Measurements from ENCODE around the gene SAMD4B.

Gene SAMD4B

DNA sequence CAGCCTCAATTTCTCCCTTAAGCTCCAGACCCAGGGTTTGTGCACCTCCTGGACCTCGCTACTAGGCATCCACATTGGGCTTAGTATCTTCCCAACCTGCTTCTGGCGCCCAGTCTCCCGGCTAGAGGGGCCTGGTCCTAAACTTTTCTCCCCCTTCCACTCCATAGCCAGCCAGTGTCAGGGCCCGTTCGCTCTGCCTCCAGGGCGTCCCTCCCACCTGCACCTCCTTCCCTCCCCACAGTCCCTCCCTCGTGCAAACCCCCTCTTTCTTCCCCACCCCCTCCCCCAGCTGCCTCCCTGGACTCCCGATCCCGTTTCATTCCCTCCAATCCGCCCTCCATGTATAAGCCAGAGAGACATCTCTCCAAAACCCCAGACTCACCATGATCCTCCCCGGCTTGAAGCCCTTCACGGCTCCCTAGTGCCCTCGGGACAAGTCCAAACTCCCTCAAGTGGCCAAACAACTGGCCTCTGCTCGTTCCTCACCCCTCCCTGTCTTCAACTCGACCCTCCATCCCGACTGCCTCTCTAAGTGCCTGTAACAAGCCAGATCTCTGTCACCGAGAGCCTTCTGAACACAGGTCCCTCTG is 997 bp upstream of the SAMD4B start:
- ATAC-seq, result no peak
- peak overlapping the region; percentile 98 to 99 for H3K4me3 Mint-ChIP-seq
- H3K27me3 Mint-ChIP-seq, result no peaks in the 10 kb centered on the region
- H3K4me1 Mint-ChIP-seq, result peaks cover 80% of the 10 kb centered on the region
- no peak for DNase-seq
- peak overlapping the region; percentile 91 to 98 for H3K27ac Mint-ChIP-seq
- no peaks in the 10 kb centered on the region for H3K9me3 Mint-ChIP-seq

DNA sequence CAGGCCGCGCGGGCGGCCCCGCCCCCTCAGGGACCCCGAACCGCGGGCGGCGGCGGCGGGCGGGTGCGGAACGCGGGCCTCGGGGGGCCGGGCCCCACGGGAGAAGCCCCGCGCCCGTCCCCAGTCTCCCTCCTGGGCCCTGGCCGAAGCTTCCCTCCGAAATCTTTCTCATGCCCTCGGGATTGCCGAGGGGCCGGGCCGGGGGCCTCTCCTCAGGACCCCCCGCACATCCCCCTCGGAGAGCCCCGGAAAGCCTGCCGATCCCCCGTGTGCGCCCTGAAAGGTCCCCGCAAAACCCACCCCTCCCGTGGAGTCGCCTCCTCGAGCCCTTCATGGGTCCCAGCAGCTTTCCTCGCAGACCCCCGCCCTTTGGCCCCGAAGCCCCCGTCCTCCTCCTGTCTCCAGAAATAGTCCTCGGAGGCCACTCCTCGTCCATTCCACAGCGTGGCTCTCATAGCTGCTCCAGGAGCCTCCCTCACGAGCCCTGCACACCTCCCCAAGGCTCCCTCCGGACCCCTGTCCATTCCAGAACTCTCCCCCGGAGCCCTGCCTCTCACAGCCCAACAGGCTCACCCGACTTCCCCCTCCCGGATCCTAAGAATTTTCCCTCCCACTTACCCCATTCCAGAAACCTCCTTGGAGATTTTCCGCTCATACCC is 555 bp downstream of the SAMD4B start:
- Mint-ChIP-seq H3K27ac (peak overlapping the region; percentile 79 to 85), H3K27me3 (no peaks in the 10 kb centered on the region), H3K9me3 (no peaks in the 10 kb centered on the region), H3K4me1 (peaks cover 73% of the 10 kb centered on the region), H3K4me3 (peak overlapping the region; percentile 87)
- DNase-seq (peak in 1 of 2 donors; percentile 23), ATAC-seq (no peak)

DNA sequence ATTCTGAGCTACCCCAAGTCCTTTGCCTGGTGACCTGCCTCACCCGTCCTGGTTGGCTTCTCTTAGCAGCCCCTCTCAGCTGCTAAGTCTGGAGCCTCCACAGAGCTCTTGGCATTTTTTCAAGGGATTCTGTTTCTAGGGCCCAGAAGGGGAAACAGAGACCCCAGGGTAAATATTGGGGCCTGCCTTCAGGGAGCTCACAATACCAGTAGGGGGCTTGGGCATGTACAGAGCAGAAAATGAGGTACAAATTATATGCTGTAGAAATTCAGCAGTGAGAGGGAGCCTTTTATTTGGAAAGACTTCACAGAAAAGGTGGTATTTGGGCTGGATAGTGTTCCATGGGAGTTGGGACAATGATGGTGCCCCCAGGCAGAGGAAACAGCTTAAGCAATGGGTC is 3.7 kb downstream of the SAMD4B start:
- H3K27me3 Mint-ChIP-seq, result no peaks in the 10 kb centered on the region
- no peak overlapping the region for H3K4me3 Mint-ChIP-seq
- H3K4me1 Mint-ChIP-seq, result peaks cover 65% of the 10 kb centered on the region
- H3K27ac Mint-ChIP-seq, result no peak overlapping the region
- no peak for ATAC-seq
- H3K9me3 Mint-ChIP-seq, result no peaks in the 10 kb centered on the region
- DNase-seq, result no peak

DNA sequence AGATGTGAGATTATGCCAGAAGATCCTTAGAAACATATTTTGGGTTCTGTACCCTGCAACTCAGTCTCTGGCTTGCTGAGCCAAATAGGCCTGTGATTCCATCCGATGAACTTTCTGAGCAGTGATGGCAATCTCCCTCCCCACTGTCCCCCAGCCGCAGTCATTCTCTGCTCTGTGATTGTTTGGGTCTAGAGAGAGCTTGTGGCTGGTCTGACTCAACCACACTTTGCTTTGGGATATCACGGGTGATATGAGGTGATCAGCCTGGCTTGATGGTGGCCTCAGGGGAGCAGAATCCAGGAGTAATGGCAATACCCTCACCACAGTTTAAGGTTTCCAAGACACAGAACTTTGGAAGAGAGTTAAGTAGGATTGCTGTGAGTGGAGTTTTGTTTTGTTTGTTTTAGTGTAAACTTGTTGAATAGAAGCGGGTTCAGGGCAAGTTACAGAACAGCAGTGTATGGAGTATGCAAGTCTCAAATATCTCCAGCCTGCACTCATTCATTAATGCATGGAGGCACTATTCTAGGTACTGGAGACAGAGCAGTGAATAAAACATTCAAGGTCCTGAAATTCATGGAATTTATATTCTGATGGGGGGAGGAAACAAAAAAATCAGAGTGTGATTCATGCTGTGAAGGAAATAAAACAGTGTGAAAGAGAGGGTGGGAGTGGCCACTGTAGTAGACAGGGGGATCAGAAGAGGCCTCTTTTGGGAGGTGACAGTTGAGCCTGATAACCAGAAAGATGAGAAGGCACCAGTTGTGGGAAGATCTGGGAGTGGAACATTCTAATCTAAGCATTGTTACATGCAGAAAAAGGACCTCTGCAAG is 5.3 kb downstream of the SAMD4B start:
- Mint-ChIP-seq H3K9me3 (no peaks in the 10 kb centered on the region), H3K4me3 (peak overlapping the region in 1 of 2 donors; percentile 0), H3K4me1 (peaks cover 73% of the 10 kb centered on the region), H3K27me3 (no peaks in the 10 kb centered on the region), H3K27ac (peak overlapping the region; percentile 60 to 67)
- ATAC-seq (no peak), DNase-seq (no peak)

DNA sequence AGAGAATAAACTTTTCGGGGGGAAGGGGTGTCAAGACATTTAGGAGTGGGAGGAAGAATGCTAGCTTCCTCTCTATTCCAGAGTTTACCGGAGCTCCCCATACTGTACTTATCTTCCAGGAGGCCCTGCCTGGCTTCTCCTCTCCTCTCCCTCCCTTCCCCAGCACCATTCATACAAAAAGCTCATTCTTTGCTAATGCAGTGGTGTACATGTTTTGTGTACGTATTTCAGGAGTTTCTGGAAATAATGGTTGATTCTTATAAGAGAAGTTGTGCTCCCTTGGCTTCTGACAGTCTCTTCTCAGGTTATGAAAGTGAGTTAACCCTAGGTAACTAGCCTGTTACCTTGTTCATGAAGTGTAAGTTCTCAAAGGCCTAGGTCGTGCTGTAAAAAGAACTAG is 7.1 kb downstream of the SAMD4B start:
- ATAC-seq (no peak), DNase-seq (no peak)
- Mint-ChIP-seq H3K9me3 (no peaks in the 10 kb centered on the region), H3K4me1 (peaks cover 58% of the 10 kb centered on the region), H3K27ac (no peak overlapping the region), H3K27me3 (no peaks in the 10 kb centered on the region), H3K4me3 (no peak overlapping the region)

DNA sequence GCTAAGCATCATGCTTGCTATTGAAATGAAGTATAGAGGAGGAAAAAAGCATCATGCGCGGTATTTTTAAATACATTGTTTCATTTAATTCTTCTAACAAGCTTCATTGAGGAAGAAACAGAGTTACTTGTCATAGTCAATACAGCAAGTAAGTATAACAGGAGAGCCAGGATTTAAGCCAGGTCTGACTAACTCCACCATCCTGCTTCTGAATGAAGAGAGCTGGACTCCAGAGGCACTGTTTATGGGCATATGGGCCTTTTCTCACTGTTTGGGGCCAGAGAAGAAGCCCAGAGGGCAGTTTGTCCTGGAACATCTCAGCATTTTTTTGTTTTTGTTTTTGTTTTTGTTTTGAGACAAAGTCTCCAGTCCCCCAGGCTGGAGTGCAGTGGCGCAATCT is 7.9 kb downstream of the SAMD4B start:
- no peak for DNase-seq
- H3K4me3 Mint-ChIP-seq, result no peak overlapping the region
- peaks cover 49% of the 10 kb centered on the region for H3K4me1 Mint-ChIP-seq
- no peak overlapping the region for H3K27ac Mint-ChIP-seq
- no peaks in the 10 kb centered on the region for H3K9me3 Mint-ChIP-seq
- ATAC-seq, result no peak
- H3K27me3 Mint-ChIP-seq, result no peaks in the 10 kb centered on the region

DNA sequence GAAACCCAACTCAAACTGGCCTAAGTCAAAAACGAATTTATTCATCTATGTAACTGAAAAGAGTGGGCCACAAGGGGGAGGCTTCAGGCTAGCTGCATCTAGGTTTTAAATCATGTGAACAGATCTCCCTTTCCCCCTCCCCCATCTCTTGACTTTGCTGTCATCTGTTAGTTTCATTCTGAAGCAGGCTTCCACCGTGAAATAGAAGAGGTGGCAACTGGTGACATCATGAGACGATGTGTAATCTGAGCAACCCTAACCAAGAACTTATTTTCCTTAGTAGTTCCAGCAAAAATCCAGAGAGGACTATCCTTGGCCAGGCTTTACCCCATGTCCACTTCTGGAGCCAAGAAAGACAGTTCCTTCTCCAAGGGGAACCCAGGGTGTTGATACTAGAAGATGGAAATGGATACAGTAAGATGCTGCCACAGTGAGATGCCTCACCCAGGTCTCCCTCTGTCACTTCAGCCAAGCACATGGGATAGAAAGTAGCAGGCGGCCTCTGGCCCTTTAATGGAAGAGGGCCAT is 9.4 kb downstream of the SAMD4B start:
- H3K27me3 Mint-ChIP-seq, result no peaks in the 10 kb centered on the region
- no peaks in the 10 kb centered on the region for H3K9me3 Mint-ChIP-seq
- DNase-seq, result peak; percentile 50 to 64
- peaks cover 40% of the 10 kb centered on the region for H3K4me1 Mint-ChIP-seq
- peak overlapping the region; percentile 67 to 85 for H3K27ac Mint-ChIP-seq
- ATAC-seq, result peak; percentile 98
- peak overlapping the region in 1 of 2 donors; percentile 31 for H3K4me3 Mint-ChIP-seq

DNA sequence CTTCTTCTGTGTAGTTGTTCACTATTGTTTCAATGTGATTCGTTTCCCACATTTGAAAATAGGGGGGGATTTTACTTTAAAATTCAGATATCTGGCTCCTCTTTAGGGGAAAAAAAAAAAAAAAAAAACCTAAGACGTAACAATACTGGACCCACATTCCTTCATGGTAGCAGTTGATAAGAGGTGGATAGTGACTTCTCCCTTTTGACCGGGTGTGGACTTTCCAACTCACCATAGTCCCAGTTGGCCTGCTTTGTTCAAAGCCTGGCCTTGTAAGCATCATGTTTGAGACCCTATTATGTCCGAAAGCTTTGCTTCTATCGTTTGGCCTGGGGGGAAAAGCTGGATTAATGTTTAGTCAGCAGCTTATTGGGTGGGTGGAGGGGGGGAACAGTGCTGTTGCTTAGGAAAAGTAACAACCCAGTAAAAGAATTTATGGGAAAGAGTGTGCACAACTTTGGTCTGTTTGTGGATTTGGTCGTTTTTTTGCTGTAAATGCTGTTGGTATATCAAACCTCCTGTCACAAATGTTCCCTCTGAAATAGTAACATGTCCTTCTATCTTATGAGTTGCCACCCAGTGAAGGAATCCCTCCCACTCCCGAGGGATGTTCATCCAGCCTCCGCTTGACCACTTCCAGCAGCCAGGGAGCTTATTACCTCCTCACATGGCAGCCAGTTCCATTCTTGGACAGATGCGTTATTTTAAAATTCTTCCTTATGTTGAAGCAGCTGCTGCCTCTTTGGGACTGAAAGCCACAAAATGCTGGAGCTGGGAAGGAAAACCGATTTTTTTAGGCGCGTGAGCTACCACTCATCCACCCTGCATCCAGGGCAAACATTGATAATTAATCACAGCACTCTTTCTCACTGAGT is 10.4 kb downstream of the SAMD4B start:
- no peak for ATAC-seq
- Mint-ChIP-seq H3K9me3 (no peaks in the 10 kb centered on the region), H3K4me1 (peaks cover 38% of the 10 kb centered on the region), H3K4me3 (no peak overlapping the region), H3K27ac (peak overlapping the region in 1 of 2 donors; percentile 38), H3K27me3 (no peaks in the 10 kb centered on the region)
- no peak for DNase-seq

DNA sequence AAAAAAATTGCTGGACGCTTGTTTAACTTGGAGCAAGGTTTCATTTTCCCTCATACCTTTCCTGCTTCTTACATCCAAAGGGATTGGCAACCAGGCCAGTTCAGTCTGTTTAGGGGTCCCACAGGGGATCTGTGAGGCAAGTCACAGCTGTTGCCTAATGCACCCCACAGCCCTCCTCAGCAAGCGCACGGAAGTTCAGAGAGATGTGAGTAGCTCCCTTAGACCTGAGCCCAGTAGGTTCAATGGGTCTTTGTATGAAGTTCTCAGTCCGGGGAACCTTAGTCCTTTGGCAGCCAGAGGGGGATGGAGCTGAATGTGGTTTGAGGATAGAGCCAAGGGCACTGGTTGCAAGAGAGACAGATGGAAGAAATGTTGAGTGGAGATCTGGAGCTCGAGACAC is 13.0 kb downstream of the SAMD4B start:
- Mint-ChIP-seq H3K4me1 (peaks cover 20% of the 10 kb centered on the region), H3K9me3 (no peaks in the 10 kb centered on the region), H3K4me3 (no peak overlapping the region), H3K27ac (no peak overlapping the region), H3K27me3 (no peaks in the 10 kb centered on the region)
- DNase-seq (no peak), ATAC-seq (no peak)

DNA sequence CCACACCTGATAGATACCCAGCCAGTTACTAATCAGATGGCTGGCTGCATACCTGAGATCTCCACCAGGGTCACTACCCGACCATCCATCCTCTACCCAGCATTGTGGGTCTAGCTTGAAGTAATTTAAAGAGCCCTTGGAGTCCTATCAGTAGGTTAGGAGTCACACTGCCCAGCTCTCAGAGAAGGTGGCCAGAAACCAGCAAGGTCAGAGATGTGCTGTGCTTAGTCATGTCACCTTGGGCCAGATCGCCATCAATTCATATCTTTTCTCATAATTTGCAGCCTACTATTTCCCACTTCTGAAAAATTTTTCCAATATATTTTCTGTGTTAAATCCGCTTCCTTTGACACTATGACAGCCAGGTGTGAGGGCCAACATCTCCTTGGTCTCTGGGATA is 13.9 kb downstream of the SAMD4B start:
- Mint-ChIP-seq H3K9me3 (no peaks in the 10 kb centered on the region), H3K4me3 (no peak overlapping the region), H3K27ac (peak overlapping the region; percentile 84 to 85), H3K27me3 (no peaks in the 10 kb centered on the region), H3K4me1 (peaks cover 19% of the 10 kb centered on the region)
- no peak for DNase-seq
- ATAC-seq, result no peak

DNA sequence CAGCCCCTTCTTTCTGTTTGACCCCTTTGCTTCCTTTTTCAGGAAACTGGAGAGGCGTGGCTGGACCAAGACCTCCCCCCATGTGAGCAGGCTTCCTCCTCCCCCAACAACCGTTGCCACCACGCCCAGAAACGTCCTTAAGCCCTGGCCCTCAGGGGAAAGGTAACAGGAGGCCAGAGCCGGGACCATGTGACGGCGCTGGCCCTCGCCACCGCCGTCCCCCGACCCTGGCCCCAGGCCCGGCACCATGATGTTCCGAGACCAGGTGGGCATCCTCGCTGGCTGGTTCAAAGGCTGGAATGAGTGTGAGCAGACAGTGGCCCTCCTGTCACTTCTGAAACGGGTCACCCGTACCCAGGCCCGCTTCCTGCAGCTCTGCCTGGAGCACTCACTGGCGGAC is 14.4 kb downstream of the SAMD4B start:
- ATAC-seq (no peak), DNase-seq (no peak)
- H3K4me1 Mint-ChIP-seq, result peaks cover 13% of the 10 kb centered on the region
- no peaks in the 10 kb centered on the region for H3K9me3 Mint-ChIP-seq
- no peaks in the 10 kb centered on the region for H3K27me3 Mint-ChIP-seq
- H3K27ac Mint-ChIP-seq, result peak overlapping the region; percentile 30 to 40
- H3K4me3 Mint-ChIP-seq, result no peak overlapping the region

DNA sequence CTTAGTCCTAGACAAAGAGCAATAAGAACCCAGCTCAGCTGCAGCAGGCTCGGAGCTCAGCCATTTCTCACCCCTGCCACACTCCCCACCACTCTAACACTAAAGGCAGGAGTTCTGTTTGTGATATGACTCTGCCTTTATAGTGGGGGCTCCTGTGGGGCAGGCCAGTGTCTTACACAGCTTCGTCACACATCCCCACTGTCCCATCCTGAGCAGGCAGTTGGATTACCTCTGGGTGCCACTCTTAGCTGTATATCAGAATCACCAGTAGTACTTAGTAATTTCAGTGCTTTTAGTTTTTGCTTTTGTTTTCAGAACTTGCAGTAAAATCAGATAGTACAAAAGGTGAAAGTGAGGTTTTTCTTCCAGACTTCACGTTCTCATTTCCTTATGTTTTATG is 16.8 kb downstream of the SAMD4B start:
- H3K4me3 Mint-ChIP-seq, result no peak overlapping the region
- no peak overlapping the region for H3K27ac Mint-ChIP-seq
- H3K9me3 Mint-ChIP-seq, result no peaks in the 10 kb centered on the region
- no peak for ATAC-seq
- H3K4me1 Mint-ChIP-seq, result peaks cover 5% of the 10 kb centered on the region
- H3K27me3 Mint-ChIP-seq, result no peaks in the 10 kb centered on the region
- DNase-seq, result no peak

DNA sequence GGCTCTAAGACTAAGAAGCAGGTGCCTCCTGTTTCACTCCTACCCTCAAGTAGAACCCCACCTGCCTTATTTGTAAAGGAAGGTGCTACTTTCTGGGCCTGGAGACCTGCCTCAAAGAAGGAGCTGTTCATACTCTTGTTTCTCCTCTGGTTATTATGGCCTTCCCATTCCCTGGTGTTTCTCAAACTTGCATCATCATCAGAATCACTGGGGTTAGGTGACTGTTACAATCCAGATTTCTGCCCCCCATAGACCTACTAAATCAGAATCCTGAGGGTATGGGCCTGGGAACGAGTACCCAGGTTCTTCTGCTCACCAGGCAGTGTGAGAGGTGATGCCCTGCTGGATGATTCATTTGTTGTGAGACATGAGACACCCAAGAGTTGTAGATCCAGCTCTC is 18.4 kb downstream of the SAMD4B start:
- H3K27ac Mint-ChIP-seq, result peak overlapping the region in 1 of 2 donors; percentile 65
- DNase-seq (no peak), ATAC-seq (no peak)
- H3K4me1 Mint-ChIP-seq, result peaks cover 5% of the 10 kb centered on the region
- H3K4me3 Mint-ChIP-seq, result no peak overlapping the region
- no peaks in the 10 kb centered on the region for H3K9me3 Mint-ChIP-seq
- H3K27me3 Mint-ChIP-seq, result no peaks in the 10 kb centered on the region

DNA sequence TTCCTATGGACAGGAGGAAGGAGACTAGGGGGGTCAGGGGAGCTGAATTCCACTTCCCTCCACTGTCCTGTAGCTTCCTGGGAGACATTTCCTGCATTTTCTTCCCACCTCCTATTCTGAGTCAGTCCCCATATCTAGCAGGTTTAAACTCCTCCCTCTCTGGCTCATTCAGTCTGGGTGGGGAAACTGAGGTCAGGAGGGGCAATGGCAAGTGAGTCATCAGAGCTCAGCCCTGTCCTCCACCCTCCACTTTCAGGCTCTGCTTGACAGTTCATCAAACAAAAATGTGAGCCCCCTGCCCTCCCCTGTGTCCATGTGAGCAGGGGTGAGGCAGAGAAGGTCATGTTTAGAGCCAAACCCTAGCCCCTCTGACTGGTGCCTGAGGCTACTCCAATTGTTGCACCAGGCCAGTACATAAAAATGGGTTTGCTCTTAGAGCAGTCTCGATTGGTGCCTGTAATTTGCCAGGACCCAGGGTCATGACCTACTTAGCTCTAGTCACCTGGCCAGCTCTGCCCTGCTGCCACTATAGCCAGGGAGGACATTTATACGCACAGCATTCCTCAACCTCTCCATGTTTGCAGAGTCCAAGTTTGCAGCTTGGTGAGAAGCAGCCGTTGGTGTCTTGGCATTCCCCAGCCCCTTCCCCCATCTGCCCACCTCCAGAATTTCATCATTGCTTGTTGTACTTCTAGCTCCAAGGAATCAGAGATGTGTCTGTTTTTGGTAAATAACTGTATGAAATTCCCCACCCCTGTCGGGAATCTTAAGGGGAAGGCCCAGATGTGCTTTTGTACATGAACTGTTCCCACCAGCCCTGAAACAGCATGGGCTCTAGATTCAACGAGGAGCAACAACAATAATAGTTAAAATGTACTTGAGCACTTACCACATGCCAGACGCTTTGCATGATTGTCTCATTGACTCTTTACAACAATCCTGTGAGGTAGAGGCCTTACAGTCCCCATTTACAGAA is 20.7 kb downstream of the SAMD4B start:
- H3K27me3 Mint-ChIP-seq, result no peaks in the 10 kb centered on the region
- DNase-seq, result no peak
- no peak for ATAC-seq
- peak overlapping the region in 1 of 2 donors; percentile 46 for H3K27ac Mint-ChIP-seq
- H3K4me3 Mint-ChIP-seq, result no peak overlapping the region
- H3K9me3 Mint-ChIP-seq, result no peaks in the 10 kb centered on the region
- no peaks in the 10 kb centered on the region for H3K4me1 Mint-ChIP-seq

Data from stimulated activated naive CD8-positive, alpha-beta T cell treated with anti-CD3 and anti-CD28 coated beads, Interleukin-15, amount 100 ng/mL, for 72 hours (primary cell).